ENCODE results near the gene HES6. TPM values are rescaled to one million over a fixed set of nuclear protein-coding genes. Genes with fewer than 3 reads are reported as not detected.

HES6 gene
- total and polyA plus RNA-seq, 2 experiments from 2014 or later, result 0.86 to 1.3 TPM

GRCh38 chr2:238240757-238241711 lies 1.2 kb upstream of the HES6 start:
- in situ Hi-C loops (cut with MboI), result no loop called here
- H3K4me2 ChIP-seq (ENCODE audit: unreplicated experiment), result no peak overlapping the region
- DNase-seq, result peak; percentile 35
- peaks cover 32% of the 10 kb centered on the region for H3K27me3 ChIP-seq (replicated peaks; ENCODE audit: insufficient read depth)
- H3K9me3 ChIP-seq (ENCODE audit: low read depth), result no peaks in the 10 kb centered on the region
- WGBS, 2 experiments (ENCODE audit: low coverage in 1 of 2, low lambda C conversion rate in 2 of 2, missing lambda C conversion rate in 2 of 2), result 14 to 23% methylated on average over 30 to 70 of the region's 71 CpGs
- H3K27ac ChIP-seq, result no peak overlapping the region
- H4K20me1 ChIP-seq (ENCODE audit: insufficient read depth), result no peaks in the 10 kb centered on the region
- TF ChIP-seq EZH2phosphoT487 (IDR thresholded peaks at IDR 0.05; ENCODE audit: insufficient read depth, low read depth), result no peak
- TF ChIP-seq EZH2 (IDR thresholded peaks at IDR 0.05; ENCODE audit: insufficient read depth, poor library complexity, severe bottlenecking), result no peak
- no peak overlapping the region for H3K4me3 ChIP-seq
- no peaks in the 10 kb centered on the region for H3K36me3 ChIP-seq (ENCODE audit: low read depth)
- peaks cover 11% of the 10 kb centered on the region; the same call in 1 of the 2 replicates for H3F3A ChIP-seq (ENCODE audit: insufficient read depth)
- no peaks in the 10 kb centered on the region for H3K79me2 ChIP-seq (ENCODE audit: insufficient read depth)
- no peaks in the 10 kb centered on the region for H3K9me2 ChIP-seq (ENCODE audit: insufficient read depth)
- H3K9ac ChIP-seq, result no peak overlapping the region
- no peak overlapping the region for H2AFZ ChIP-seq
- no peaks in the 10 kb centered on the region for H3K4me1 ChIP-seq (ENCODE audit: insufficient read depth)

- H3K27me3 ChIP-seq (replicated peaks; ENCODE audit: insufficient read depth), result peaks cover 33% of the 10 kb centered on the region
- peak overlapping the region; percentile 77 for H2AFZ ChIP-seq
- no peaks in the 10 kb centered on the region for H3K36me3 ChIP-seq (ENCODE audit: low read depth)
- H4K20me1 ChIP-seq (ENCODE audit: insufficient read depth), result no peaks in the 10 kb centered on the region
- no peaks in the 10 kb centered on the region for H3K9me2 ChIP-seq (ENCODE audit: insufficient read depth)
- DNase-seq, result peak; percentile 46
- H3F3A ChIP-seq (ENCODE audit: insufficient read depth), result peaks cover 11% of the 10 kb centered on the region; the same call in 1 of the 2 replicates
- TF ChIP-seq EZH2 (IDR thresholded peaks at IDR 0.05; ENCODE audit: insufficient read depth, poor library complexity, severe bottlenecking), result no peak
- no peak for TF ChIP-seq EZH2phosphoT487 (IDR thresholded peaks at IDR 0.05; ENCODE audit: insufficient read depth, low read depth)
- in situ Hi-C loops (cut with MboI), result no loop called here
- H3K4me3 ChIP-seq, result peak overlapping the region; percentile 73
- H3K4me1 ChIP-seq (ENCODE audit: insufficient read depth), result no peaks in the 10 kb centered on the region
- WGBS, 2 experiments (ENCODE audit: low coverage in 1 of 2, low lambda C conversion rate in 2 of 2, missing lambda C conversion rate in 2 of 2), result 1 to 2% methylated on average over 14 to 43 of the region's 43 CpGs
- no peaks in the 10 kb centered on the region for H3K9me3 ChIP-seq (ENCODE audit: low read depth)
- H3K27ac ChIP-seq, result no peak overlapping the region
- H3K79me2 ChIP-seq (ENCODE audit: insufficient read depth), result no peaks in the 10 kb centered on the region
- peak overlapping the region; percentile 64 for H3K4me2 ChIP-seq (ENCODE audit: unreplicated experiment)
- no peak overlapping the region for H3K9ac ChIP-seq
Measured at GRCh38 chr2:238239543-238239862, 335 bp downstream of the HES6 start.

- peak; percentile 31 for DNase-seq
- in situ Hi-C loops (cut with MboI), result no loop called here
- peaks cover 11% of the 10 kb centered on the region; the same call in 1 of the 2 replicates for H3F3A ChIP-seq (ENCODE audit: insufficient read depth)
- H3K27me3 ChIP-seq (replicated peaks; ENCODE audit: insufficient read depth), result peaks cover 33% of the 10 kb centered on the region
- H3K9me3 ChIP-seq (ENCODE audit: low read depth), result no peaks in the 10 kb centered on the region
- H3K79me2 ChIP-seq (ENCODE audit: insufficient read depth), result no peaks in the 10 kb centered on the region
- no peaks in the 10 kb centered on the region for H3K9me2 ChIP-seq (ENCODE audit: insufficient read depth)
- H3K9ac ChIP-seq, result no peak overlapping the region
- no peaks in the 10 kb centered on the region for H3K36me3 ChIP-seq (ENCODE audit: low read depth)
- no peak overlapping the region for H3K4me2 ChIP-seq (ENCODE audit: unreplicated experiment)
- H3K4me3 ChIP-seq, result 0 out of 2 replicates have a peak overlapping the region, but pooled peaks have one; percentile 15
- H3K27ac ChIP-seq, result no peak overlapping the region
- H4K20me1 ChIP-seq (ENCODE audit: insufficient read depth), result no peaks in the 10 kb centered on the region
- WGBS, 2 experiments (ENCODE audit: low coverage in 1 of 2, low lambda C conversion rate in 2 of 2, missing lambda C conversion rate in 2 of 2), result 30 to 52% methylated on average over 23 to 41 of the region's 75 CpGs
- no peak overlapping the region for H2AFZ ChIP-seq
- no peaks in the 10 kb centered on the region for H3K4me1 ChIP-seq (ENCODE audit: insufficient read depth)
- no peak for TF ChIP-seq EZH2phosphoT487 (IDR thresholded peaks at IDR 0.05; ENCODE audit: insufficient read depth, low read depth)
- TF ChIP-seq EZH2 (IDR thresholded peaks at IDR 0.05; ENCODE audit: insufficient read depth, poor library complexity, severe bottlenecking), result no peak
Measured at GRCh38 chr2:238238766-238239542, 884 bp downstream of the HES6 start.

GRCh38 chr2:238238311-238238765 lies 1.5 kb downstream of the HES6 start:
- TF ChIP-seq EZH2phosphoT487 (IDR thresholded peaks at IDR 0.05; ENCODE audit: insufficient read depth, low read depth) (no peak), EZH2 (IDR thresholded peaks at IDR 0.05; ENCODE audit: insufficient read depth, poor library complexity, severe bottlenecking) (no peak)
- no peak for DNase-seq
- Histone ChIP-seq H3F3A (ENCODE audit: insufficient read depth) (peaks cover 11% of the 10 kb centered on the region; the same call in 1 of the 2 replicates), H3K36me3 (ENCODE audit: low read depth) (no peaks in the 10 kb centered on the region), H3K27ac (no peak overlapping the region), H4K20me1 (ENCODE audit: insufficient read depth) (no peaks in the 10 kb centered on the region), H3K4me2 (ENCODE audit: unreplicated experiment) (no peak overlapping the region), H3K9me3 (ENCODE audit: low read depth) (no peaks in the 10 kb centered on the region), H2AFZ (no peak overlapping the region), H3K9ac (no peak overlapping the region), H3K9me2 (ENCODE audit: insufficient read depth) (no peaks in the 10 kb centered on the region), H3K4me3 (no peak overlapping the region), H3K27me3 (replicated peaks; ENCODE audit: insufficient read depth) (peaks cover 33% of the 10 kb centered on the region), H3K79me2 (ENCODE audit: insufficient read depth) (no peaks in the 10 kb centered on the region), H3K4me1 (ENCODE audit: insufficient read depth) (no peaks in the 10 kb centered on the region)
- WGBS, 2 experiments (ENCODE audit: low coverage in 1 of 2, low lambda C conversion rate in 2 of 2, missing lambda C conversion rate in 2 of 2), result 69 to 71% methylated on average over 5 of the region's 5 CpGs
- in situ Hi-C loops (cut with MboI), result no loop called here
